Measurements from ENCODE around the gene UBIAD1. TPM values are rescaled to one million over a fixed set of nuclear protein-coding genes. Genes with fewer than 3 reads are reported as not detected.

The UBIAD1 gene
- total and polyA plus RNA-seq, 2 donors (not counting 3 experiments of a cell fraction or from before 2014, with no cell fraction given), result 12.7 to 17.8 TPM

- H3K27ac ChIP-seq (ENCODE audit: insufficient read depth, low read depth, low read length), result no peak overlapping the region
- TF ChIP-seq FOS (IDR thresholded peaks at IDR 0.05; ENCODE audit: borderline replicate concordance, insufficient read depth, low read length), result no peak
- TF ChIP-seq POLR2A (IDR thresholded peaks at IDR 0.05; ENCODE audit: low read depth, low read length), result no peak
- TF ChIP-seq EZH2 (IDR thresholded peaks at IDR 0.05; ENCODE audit: borderline replicate concordance, low read depth, low read length, severe bottlenecking), result no peak
- no peak for TF ChIP-seq GATA2 (IDR thresholded peaks at IDR 0.05; ENCODE audit: insufficient read depth, insufficient read length, low read depth, low read length)
- TF ChIP-seq JUN (IDR thresholded peaks at IDR 0.05; ENCODE audit: borderline replicate concordance, insufficient read depth, insufficient read length, low read depth), result no peak
- TF ChIP-seq CTCF (IDR thresholded peaks at IDR 0.05; ENCODE audit: extremely low read depth in 1 of 2, insufficient read depth in 1 of 2, low read depth in 1 of 2, low read length in 2 of 2), result no peak
- TF ChIP-seq POLR2AphosphoS5 (IDR thresholded peaks at IDR 0.05; ENCODE audit: insufficient read depth, low read depth, low read length), result no peak
- TF ChIP-seq MAX (IDR thresholded peaks at IDR 0.05; ENCODE audit: insufficient read depth, insufficient read length), result no peak
- TF ChIP-seq MYC (IDR thresholded peaks at IDR 0.05; ENCODE audit: low read depth, low read length), result no peak
- intact Hi-C loops (cut with micrococcal nuclease) (no loop called here), dilution Hi-C loops (cut with MboI; ENCODE audit: extremely low pct_ligation_motif_present, low sequenced_read_pairs) (no loop called here)
- POLR2A ChIA-PET, result no interaction called here
- H3K9me3 ChIP-seq (replicated peaks; ENCODE audit: control insufficient read depth, insufficient read depth, low read length), result no peaks in the 10 kb centered on the region
- H4K20me1 ChIP-seq (replicated peaks; ENCODE audit: control insufficient read depth, extremely low read depth, insufficient read depth, low read length), result no peaks in the 10 kb centered on the region
- H2AFZ ChIP-seq (ENCODE audit: low read depth, low read length), result no peak overlapping the region
- peaks cover 8% of the 10 kb centered on the region for H3K79me2 ChIP-seq (ENCODE audit: control insufficient read depth, insufficient read depth, low read length)
- H3K9ac ChIP-seq (replicated peaks; ENCODE audit: extremely low read depth, insufficient read depth, low read length), result no peak overlapping the region
- no peaks in the 10 kb centered on the region for H3K36me3 ChIP-seq (ENCODE audit: control insufficient read depth in 2 of 2, extremely low read depth in 1 of 2, insufficient read depth in 2 of 2, low read length in 2 of 2)
- H3K4me2 ChIP-seq (ENCODE audit: insufficient read depth, low read length), result no peak overlapping the region
- FAIRE-seq, result no peak
- H3K27me3 ChIP-seq (ENCODE audit: control insufficient read depth in 2 of 2, insufficient read depth in 2 of 2, low read length in 2 of 2), result no peaks in the 10 kb centered on the region
- H3K4me3 ChIP-seq (replicated peaks in 1 of 3; ENCODE audit: insufficient read depth in 1 of 3, low read depth in 1 of 3, low read length in 3 of 3), result no peak overlapping the region
- no peak for DNase-seq (ENCODE audit: low read depth, low spot score)
- H3K4me1 ChIP-seq (ENCODE audit: control insufficient read depth, extremely low read depth, insufficient read depth, low read length), result peaks cover 9% of the 10 kb centered on the region
- BruUV-seq (replicated peaks), result no TSS peak
- no peaks in the 10 kb centered on the region for H3K9me1 ChIP-seq (replicated peaks; ENCODE audit: control insufficient read depth, extremely low read depth, insufficient read depth, low read length)
- CTCF ChIA-PET, result interaction anchor here (1.3 to 1.4 kb wide), 2 partner anchors 13 to 229 kb away, joined by 3 to 4 read pairs; no protein-coding TSS in a partner anchor
These were observed 6.5 kb upstream of the UBIAD1 start for GRCh38 chr1:11266268-11267074.
